Trophoblast cell (in vitro differentiated cells and primary cell): Measurements from ENCODE around the gene ABR.

ENCODE experiments used
- DNase-seq, 2 donors: peaks; one replicate each; pipeline ENCODE4 v3.0.0-alpha.2; 2016
- H2AFZ ChIP-seq: 2 replicates; pipeline ENCODE4 v1.6.1; 2013; ENCODE audit warnings: low read length, moderate library complexity, mild to moderate bottlenecking; ENCODE audit not compliant: insufficient read depth, poor library complexity
- H2AK5ac ChIP-seq: 2 replicates; pipeline ENCODE4 v1.6.1; 2013; ENCODE audit warnings: mild to moderate bottlenecking, low read length
- H2BK120ac ChIP-seq: 2 replicates; pipeline ENCODE4 v1.6.1; 2013; ENCODE audit warnings: low read length, mild to moderate bottlenecking, moderate library complexity; ENCODE audit not compliant: insufficient read depth, poor library complexity
- H2BK12ac ChIP-seq: 2 replicates; pipeline ENCODE4 v1.6.1; 2013; ENCODE audit warnings: mild to moderate bottlenecking, low read length, moderate library complexity
- H2BK5ac ChIP-seq: 2 replicates; pipeline ENCODE4 v1.6.1; 2013; ENCODE audit warnings: low read length, low read depth, moderate library complexity, mild to moderate bottlenecking; ENCODE audit not compliant: poor library complexity
- H3K14ac ChIP-seq: 2 replicates; pipeline ENCODE4 v1.6.1; 2013; ENCODE audit warnings: mild to moderate bottlenecking, low read length
- H3K18ac ChIP-seq: 2 replicates; pipeline ENCODE4 v1.6.1; 2013; ENCODE audit warnings: mild to moderate bottlenecking, low read length
- H3K23ac ChIP-seq: 2 replicates; pipeline ENCODE4 v1.6.1; 2013; ENCODE audit warnings: low read length
- H3K27ac ChIP-seq: 2 replicates; pipeline ENCODE4 v1.5.1; 2013; ENCODE audit warnings: low read depth, mild to moderate bottlenecking, inconsistent platforms, low read length, moderate library complexity
- H3K27me3 ChIP-seq: 2 replicates; pipeline ENCODE4 v1.6.1; 2013; ENCODE audit warnings: inconsistent platforms, mild to moderate bottlenecking, low read length, moderate library complexity; ENCODE audit not compliant: insufficient read depth
- H3K36me3 ChIP-seq, 2 experiments: 1 replicate in 1 of 2; 2 replicates in 1 of 2; pipeline ENCODE4 v1.6.1; 2013; ENCODE audit warnings: low read length in 2 of 2, mild to moderate bottlenecking in 2 of 2, moderate library complexity in 1 of 2; ENCODE audit not compliant: insufficient read depth in 2 of 2, control insufficient read depth in 1 of 2
- H3K4ac ChIP-seq: 2 replicates; pipeline ENCODE4 v1.6.1; 2013; ENCODE audit warnings: low read depth, mild to moderate bottlenecking, low read length, moderate library complexity
- H3K4me1 ChIP-seq, 2 experiments: 1 replicate in 1 of 2; 2 replicates in 1 of 2; pipeline ENCODE4 v1.6.1; 2013; ENCODE audit warnings: low read length in 2 of 2, mild to moderate bottlenecking in 2 of 2, moderate library complexity in 1 of 2; ENCODE audit not compliant: insufficient read depth in 2 of 2, control insufficient read depth in 1 of 2
- H3K4me2 ChIP-seq: 2 replicates; pipeline ENCODE4 v1.6.1; 2013; ENCODE audit warnings: inconsistent platforms, mild to moderate bottlenecking, low read length, moderate library complexity
- H3K4me3 ChIP-seq: 2 replicates; pipeline ENCODE4 v1.5.1; 2013; ENCODE audit warnings: mild to moderate bottlenecking, low read depth, low read length, inconsistent platforms
- H3K79me1 ChIP-seq: one replicate; pipeline ENCODE4 v1.6.1; 2013; ENCODE audit warnings: low read length
- H3K79me2 ChIP-seq: 2 replicates; pipeline ENCODE4 v1.6.1; 2013; ENCODE audit warnings: low read length, mild to moderate bottlenecking; ENCODE audit not compliant: control insufficient read depth, insufficient read depth, poor library complexity
- H3K9ac ChIP-seq: 2 replicates; pipeline ENCODE4 v1.6.1; 2013; ENCODE audit warnings: mild to moderate bottlenecking, low read length
- H3K9me3 ChIP-seq: 2 replicates; pipeline ENCODE4 v1.6.1; 2013; ENCODE audit warnings: low read depth, mild to moderate bottlenecking, control low read depth, inconsistent platforms, low read length; ENCODE audit not compliant: insufficient read depth
- H4K12ac ChIP-seq: 2 replicates; pipeline ENCODE4 v1.6.1; 2013; ENCODE audit warnings: low read depth, mild to moderate bottlenecking, low read length, moderate library complexity
- H4K8ac ChIP-seq: 2 replicates; pipeline ENCODE4 v1.6.1; 2013; ENCODE audit warnings: low read depth, mild to moderate bottlenecking, low read length, moderate library complexity
- H4K91ac ChIP-seq: one replicate; pipeline ENCODE4 v1.6.1; 2013; ENCODE audit warnings: low read depth, mild to moderate bottlenecking, low read length, moderate library complexity
- WGBS: extraction: QIAGEN DNeasy Blood & Tissue Kit; methylation state at CpG from one replicate; pipeline ENCODE4 v1.1.7; 2013; ENCODE audit warnings: missing lambda C conversion rate; ENCODE audit not compliant: insufficient read length, insufficient coverage; ENCODE audit errors: extremely low coverage; 5-methylcytosine and 5-hydroxymethylcytosine counted together

ABR gene

DNA sequence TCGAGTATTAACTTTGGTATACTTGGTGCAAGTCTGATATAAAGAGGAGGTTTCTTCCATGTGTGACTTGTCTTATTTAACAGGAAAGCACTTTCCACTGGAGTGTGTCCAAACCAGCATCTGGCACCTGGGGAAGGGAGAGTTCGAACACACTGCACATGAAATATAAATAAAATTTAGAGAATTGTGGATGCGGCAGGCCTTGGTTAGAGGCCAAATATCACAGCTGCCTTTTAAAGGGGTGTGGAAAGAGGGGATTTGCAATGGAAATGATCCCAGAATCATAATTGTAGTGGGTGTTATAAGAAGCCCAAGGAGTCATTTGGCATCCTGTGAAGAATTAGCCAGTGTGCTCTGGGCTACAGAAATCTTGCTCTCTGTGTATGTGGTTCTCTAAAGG is 195.9 kb downstream of the ABR start:
- Histone ChIP-seq H4K91ac (no peak overlapping the region), H3K9ac (no peak overlapping the region), H2BK12ac (no peak overlapping the region), H2AFZ (no peak overlapping the region), H3K4ac (no peak overlapping the region), H3K4me1 (peaks cover 5 to 7% of the 10 kb centered on the region in 2 experiments), H3K18ac (no peak overlapping the region), H4K12ac (no peak overlapping the region), H3K4me3 (no peak overlapping the region), H2AK5ac (no peak overlapping the region), H3K14ac (no peak overlapping the region), H3K9me3 (peaks cover 1% of the 10 kb centered on the region), H2BK120ac (no peak overlapping the region), H3K27ac (no peak overlapping the region), H4K8ac (no peak overlapping the region), H2BK5ac (no peak overlapping the region), H3K36me3 (no peaks in the 10 kb centered on the region), H3K23ac (no peak overlapping the region), H3K27me3 (no peaks in the 10 kb centered on the region), H3K79me1 (peaks cover 9% of the 10 kb centered on the region), H3K4me2 (no peak overlapping the region), H3K79me2 (peaks cover 3% of the 10 kb centered on the region)
- WGBS, result no CpG with 5 or more reads among the region's 3 CpGs
- DNase-seq, result no peak

DNA sequence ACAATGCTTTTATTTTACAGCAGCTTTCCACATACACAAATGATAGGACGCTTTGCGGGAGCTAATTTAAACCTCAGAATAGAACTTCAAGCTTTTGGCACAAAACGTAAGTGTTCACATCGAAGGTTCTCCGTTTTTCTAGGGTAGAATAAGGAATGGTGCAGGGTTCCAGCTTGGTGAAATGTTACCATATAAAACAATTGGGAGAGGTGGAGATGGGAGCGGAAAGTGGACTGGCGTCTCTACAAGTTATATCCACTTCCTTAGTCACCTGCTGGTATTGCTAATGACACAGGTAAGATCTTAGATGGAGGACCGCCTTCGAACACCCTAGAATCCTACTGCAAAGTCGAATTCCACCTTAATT is 198.5 kb downstream of the ABR start:
- no peaks in the 10 kb centered on the region for H3K36me3 ChIP-seq
- H3K4me1 ChIP-seq, result peaks cover 6 to 7% of the 10 kb centered on the region in 2 experiments
- no peak overlapping the region for H3K9ac ChIP-seq
- H4K91ac ChIP-seq, result no peak overlapping the region
- H4K12ac ChIP-seq, result no peak overlapping the region
- H2BK120ac ChIP-seq, result no peak overlapping the region
- H3K14ac ChIP-seq, result no peak overlapping the region
- H3K4me3 ChIP-seq, result no peak overlapping the region
- H2AFZ ChIP-seq, result no peak overlapping the region
- no peaks in the 10 kb centered on the region for H3K27me3 ChIP-seq
- peaks cover 18% of the 10 kb centered on the region for H3K79me2 ChIP-seq
- no peak overlapping the region for H3K4me2 ChIP-seq
- no peak overlapping the region for H2AK5ac ChIP-seq
- H4K8ac ChIP-seq, result no peak overlapping the region
- H3K4ac ChIP-seq, result no peak overlapping the region
- DNase-seq, result no peak
- H3K79me1 ChIP-seq, result peaks cover 16% of the 10 kb centered on the region
- no peak overlapping the region for H3K18ac ChIP-seq
- WGBS, result no CpG with 5 or more reads among the region's 10 CpGs
- no peaks in the 10 kb centered on the region for H3K9me3 ChIP-seq
- no peak overlapping the region for H3K23ac ChIP-seq
- no peak overlapping the region for H2BK5ac ChIP-seq
- no peak overlapping the region for H2BK12ac ChIP-seq
- no peak overlapping the region for H3K27ac ChIP-seq

DNA sequence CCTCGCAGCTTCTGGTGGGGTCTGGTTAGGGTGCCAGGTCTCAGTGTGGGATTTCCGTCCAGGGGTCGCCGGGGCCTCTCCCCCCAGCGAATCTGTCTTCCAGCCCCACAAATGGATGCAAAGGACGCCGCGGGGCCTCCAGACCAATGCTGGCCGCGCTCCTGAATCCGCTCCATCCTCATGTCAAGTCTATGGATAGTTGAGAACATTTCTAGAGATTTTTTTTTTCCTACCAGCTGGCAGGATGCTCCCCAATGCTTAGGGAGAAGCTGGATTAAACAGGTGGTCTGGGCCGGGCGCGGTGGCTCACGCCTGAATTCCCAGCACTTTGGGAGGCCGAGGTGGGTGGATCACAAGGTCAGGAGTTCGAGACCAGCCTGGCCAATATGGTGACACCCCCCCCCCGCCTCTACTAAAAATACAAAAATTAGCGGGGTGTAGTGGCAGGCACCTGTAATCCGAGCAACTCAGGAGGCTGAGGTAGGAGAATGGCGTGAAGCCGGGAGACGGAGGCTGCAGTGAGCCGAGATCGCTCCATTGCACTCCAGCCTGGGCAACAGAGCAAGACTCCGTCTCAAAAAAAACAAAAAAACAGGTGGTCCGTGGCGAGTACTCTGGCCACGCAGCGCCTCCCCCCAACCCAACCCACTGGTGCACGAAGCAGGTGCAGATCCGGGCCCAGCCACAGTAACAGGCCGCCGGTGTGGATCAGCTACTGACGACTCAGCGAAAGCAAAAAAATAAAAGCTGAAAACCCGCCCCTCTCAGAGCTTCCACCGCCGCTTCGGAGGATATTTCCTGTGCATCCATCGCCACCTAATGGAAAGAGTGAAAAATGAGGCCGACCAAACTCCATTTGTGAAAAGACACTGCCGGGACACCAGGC is 199.1 kb downstream of the ABR start:
- Histone ChIP-seq H3K4ac (peak overlapping the region; percentile 10), H2AFZ (peak overlapping the region; percentile 79), H2BK12ac (no peak overlapping the region), H3K4me1 (peaks cover 6 to 7% of the 10 kb centered on the region in 2 experiments), H3K23ac (no peak overlapping the region), H3K79me1 (peaks cover 16% of the 10 kb centered on the region), H3K27ac (peak overlapping the region; percentile 42), H4K12ac (peak overlapping the region; percentile 58), H2BK120ac (no peak overlapping the region), H3K9ac (no peak overlapping the region), H3K9me3 (no peaks in the 10 kb centered on the region), H2AK5ac (peak overlapping the region; percentile 51), H3K27me3 (no peaks in the 10 kb centered on the region), H4K8ac (peak overlapping the region; percentile 59), H3K14ac (peak overlapping the region; percentile 46), H3K79me2 (peaks cover 18% of the 10 kb centered on the region), H3K18ac (peak overlapping the region; percentile 11), H3K4me2 (peak overlapping the region; percentile 79), H4K91ac (peak overlapping the region; percentile 15), H3K36me3 (no peaks in the 10 kb centered on the region), H2BK5ac (no peak overlapping the region), H3K4me3 (no peak overlapping the region)
- WGBS, result no CpG with 5 or more reads among the region's 43 CpGs
- peak; percentile 82 to 96 for DNase-seq

DNA sequence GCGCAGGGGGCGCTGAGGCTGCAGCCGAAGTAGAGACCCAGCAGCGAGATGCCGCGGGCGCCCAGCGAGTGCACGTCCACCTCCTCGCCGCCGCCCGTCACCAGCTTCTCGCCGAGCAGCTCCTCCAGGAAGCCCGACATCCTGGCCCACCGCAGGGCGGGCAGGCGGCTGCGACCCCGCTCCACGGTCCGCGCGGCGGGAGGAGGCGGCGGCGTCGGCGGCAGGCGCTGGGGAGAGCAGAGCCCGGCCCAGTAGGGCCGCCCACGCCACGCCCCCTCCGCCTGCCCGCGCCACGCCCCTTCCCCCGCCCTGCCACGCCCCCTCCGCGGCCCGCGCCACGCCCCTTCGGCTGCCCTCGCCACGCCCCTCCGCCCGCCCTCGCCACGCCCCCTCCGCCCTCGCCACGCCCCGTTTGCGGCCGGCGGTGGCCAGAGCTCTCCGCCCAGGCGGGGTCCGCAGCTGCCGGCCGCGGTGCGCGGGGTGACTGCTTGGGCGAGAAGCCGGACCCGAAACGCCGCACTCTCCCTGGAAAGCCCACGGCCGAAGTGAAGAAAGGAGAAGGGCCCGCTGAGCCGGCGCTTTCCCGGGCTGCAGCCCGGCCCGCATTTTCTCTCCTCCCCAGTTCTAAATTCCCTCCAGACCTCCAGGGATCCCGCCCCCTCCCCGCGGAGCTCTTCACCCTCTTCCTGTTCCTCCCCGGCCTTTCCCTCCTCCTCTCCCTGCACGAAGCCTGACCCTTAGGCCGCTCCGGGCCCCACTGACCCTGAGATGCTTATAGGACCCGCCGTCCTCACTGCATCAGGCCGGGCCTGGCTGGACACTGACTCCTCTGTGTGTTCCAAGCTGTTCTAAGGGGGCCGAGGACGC is 200.0 kb downstream of the ABR start, which contains the start of gene NXN:
Gene NXN (minus strand): TSS at position 238 of the 867 bp plus-strand sequence.
- Histone ChIP-seq H2BK12ac (peak within 1 kb of the TSS; percentile 45), H3K18ac (peak within 1 kb of the TSS; percentile 94), H3K9ac (peak within 1 kb of the TSS; percentile 97), H3K9me3 (no peaks in the 10 kb centered on the region), H3K4ac (peak within 1 kb of the TSS; percentile 99), H3K27me3 (no peaks in the 10 kb centered on the region), H2AK5ac (peak within 1 kb of the TSS; percentile 51), H3K4me3 (peak within 1 kb of the TSS; percentile 99), H2BK120ac (peak within 1 kb of the TSS; percentile 90), H2AFZ (peak within 1 kb of the TSS; percentile 86), H4K8ac (peak within 1 kb of the TSS; percentile 80), H3K79me2 (peaks cover 26% of the 10 kb centered on the region), H4K12ac (peak within 1 kb of the TSS; percentile 67), H3K27ac (peak within 1 kb of the TSS; percentile 81), H4K91ac (peak within 1 kb of the TSS; percentile 94), H3K4me1 (peaks cover 11 to 15% of the 10 kb centered on the region in 2 experiments), H3K79me1 (peaks cover 16% of the 10 kb centered on the region), H3K36me3 (peaks cover 0 to 2% of the 10 kb centered on the region in 2 experiments), H2BK5ac (peak within 1 kb of the TSS; percentile 94), H3K23ac (no peak within 1 kb of the TSS), H3K14ac (peak within 1 kb of the TSS; percentile 87), H3K4me2 (peak within 1 kb of the TSS; percentile 79)
- WGBS, result no CpG with 5 or more reads among the region's 94 CpGs
- peak; percentile 52 to 78 for DNase-seq
